ENCODE measurements around the gene CAPN10. TPM values are rescaled to one million over a fixed set of nuclear protein-coding genes. Genes with fewer than 3 reads are reported as not detected.
"Not testable (repeated sequence)": the region's sequence is repeated elsewhere in the genome, so short reads cannot be mapped to it uniquely, and the experiment has no call there.

The CAPN10 gene
- polyA plus RNA-seq, 1 experiment = 5.6 TPM

- Histone ChIP-seq H3K27me3 (ENCODE audit: control insufficient read depth, insufficient read depth, low read length) (no peaks in the 10 kb centered on the region), H3K4me3 (ENCODE audit: low read depth, low read length) (no peak overlapping the region), H3K27ac (ENCODE audit: low read depth, low read length) (no peak overlapping the region), H3K9me3 (ENCODE audit: control insufficient read depth, insufficient read depth, low read length) (no peaks in the 10 kb centered on the region; the same call in 1 of the 2 replicates)
- TF ChIP-seq, protein P1, sequence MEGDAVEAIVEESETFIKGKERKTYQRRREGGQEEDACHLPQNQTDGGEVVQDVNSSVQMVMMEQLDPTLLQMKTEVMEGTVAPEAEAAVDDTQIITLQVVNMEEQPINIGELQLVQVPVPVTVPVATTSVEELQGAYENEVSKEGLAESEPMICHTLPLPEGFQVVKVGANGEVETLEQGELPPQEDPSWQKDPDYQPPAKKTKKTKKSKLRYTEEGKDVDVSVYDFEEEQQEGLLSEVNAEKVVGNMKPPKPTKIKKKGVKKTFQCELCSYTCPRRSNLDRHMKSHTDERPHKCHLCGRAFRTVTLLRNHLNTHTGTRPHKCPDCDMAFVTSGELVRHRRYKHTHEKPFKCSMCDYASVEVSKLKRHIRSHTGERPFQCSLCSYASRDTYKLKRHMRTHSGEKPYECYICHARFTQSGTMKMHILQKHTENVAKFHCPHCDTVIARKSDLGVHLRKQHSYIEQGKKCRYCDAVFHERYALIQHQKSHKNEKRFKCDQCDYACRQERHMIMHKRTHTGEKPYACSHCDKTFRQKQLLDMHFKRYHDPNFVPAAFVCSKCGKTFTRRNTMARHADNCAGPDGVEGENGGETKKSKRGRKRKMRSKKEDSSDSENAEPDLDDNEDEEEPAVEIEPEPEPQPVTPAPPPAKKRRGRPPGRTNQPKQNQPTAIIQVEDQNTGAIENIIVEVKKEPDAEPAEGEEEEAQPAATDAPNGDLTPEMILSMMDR (IDR thresholded peaks at IDR 0.05; ENCODE audit: low read depth, low read length) = no peak
- CTCF ChIA-PET = interaction anchor here (0.7 kb wide), 1 partner anchor 8 kb away, joined by 3 read pairs; no protein-coding TSS in a partner anchor
- POLR2A ChIA-PET = no interaction called here
- DNase-seq (ENCODE audit: low read depth, low spot score) = no peak
Observed at GRCh38 chr2:240611601-240612210, 25.2 kb downstream of the CAPN10 start.

DNA sequence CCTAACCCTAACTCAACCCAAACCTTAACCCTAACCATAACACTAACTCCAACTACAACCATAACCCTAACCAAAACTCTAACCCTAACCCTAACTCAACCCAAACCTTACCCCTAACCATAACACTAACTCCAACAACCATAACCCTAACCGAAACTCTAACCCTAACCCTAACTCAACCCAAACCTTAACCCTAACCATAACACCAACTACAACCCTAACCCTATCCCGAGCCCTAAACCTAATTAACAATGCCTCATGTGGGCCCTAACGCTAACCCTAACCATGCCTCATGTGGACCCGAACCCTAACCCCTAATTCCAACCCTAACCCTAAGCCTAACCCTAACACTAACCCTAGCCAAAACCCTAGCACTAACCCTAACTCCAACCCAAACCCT is 27.2 kb downstream of the CAPN10 start:
- ChIA-PET CTCF (no interaction called here), POLR2A (no interaction called here)
- Histone ChIP-seq H3K27ac (ENCODE audit: low read depth, low read length) (no peak overlapping the region), H3K4me3 (ENCODE audit: low read depth, low read length) (no peak overlapping the region), H3K9me3 (ENCODE audit: control insufficient read depth, insufficient read depth, low read length) (no peaks in the 10 kb centered on the region; the same call in 1 of the 2 replicates), H3K27me3 (ENCODE audit: control insufficient read depth, insufficient read depth, low read length) (no peaks in the 10 kb centered on the region)
- DNase-seq (ENCODE audit: low read depth, low spot score) = no peak
- TF ChIP-seq, protein P1 (IDR thresholded peaks at IDR 0.05; ENCODE audit: low read depth, low read length) = no peak

- H3K27me3 ChIP-seq (ENCODE audit: control insufficient read depth, insufficient read depth, low read length) = no peaks in the 10 kb centered on the region
- DNase-seq (ENCODE audit: low read depth, low spot score) = no peak
- no peak overlapping the region for H3K27ac ChIP-seq (ENCODE audit: low read depth, low read length)
- H3K4me3 ChIP-seq (ENCODE audit: low read depth, low read length) = no peak overlapping the region
- CTCF ChIA-PET = no interaction called here
- H3K9me3 ChIP-seq (ENCODE audit: control insufficient read depth, insufficient read depth, low read length) = no peaks in the 10 kb centered on the region; the same call in 1 of the 2 replicates
- TF ChIP-seq, protein P1 (IDR thresholded peaks at IDR 0.05; ENCODE audit: low read depth, low read length) = no peak
- POLR2A ChIA-PET = no interaction called here
Observed at GRCh38 chr2:240614391-240614790, 27.9 kb downstream of the CAPN10 start.

DNA sequence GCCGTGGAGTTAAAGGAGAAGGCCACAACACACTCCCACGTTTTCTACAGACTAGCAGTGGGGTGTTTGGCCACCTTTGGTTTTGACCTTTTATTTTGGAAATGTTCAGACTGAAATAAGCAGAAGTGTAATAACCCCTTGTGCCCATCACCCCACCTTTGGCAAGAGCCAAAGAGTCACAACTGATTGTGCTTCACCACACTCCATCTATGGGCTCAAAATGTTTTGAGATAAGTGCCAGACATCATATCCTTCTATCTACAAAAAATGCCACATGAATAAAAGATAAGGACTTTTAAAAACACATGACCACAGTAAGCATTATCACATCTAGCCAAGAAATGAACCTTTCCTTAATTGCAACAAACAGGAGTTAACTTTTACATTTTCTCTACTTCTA is 28.9 kb downstream of the CAPN10 start:
- H3K27me3 ChIP-seq (ENCODE audit: control insufficient read depth, insufficient read depth, low read length) = peaks cover 2% of the 10 kb centered on the region
- no peaks in the 10 kb centered on the region; the same call in 1 of the 2 replicates for H3K9me3 ChIP-seq (ENCODE audit: control insufficient read depth, insufficient read depth, low read length)
- DNase-seq (ENCODE audit: low read depth, low spot score) = no peak
- TF ChIP-seq, protein P1 (IDR thresholded peaks at IDR 0.05; ENCODE audit: low read depth, low read length) = no peak
- no peak overlapping the region for H3K4me3 ChIP-seq (ENCODE audit: low read depth, low read length)
- CTCF ChIA-PET = no interaction called here
- no peak overlapping the region for H3K27ac ChIP-seq (ENCODE audit: low read depth, low read length)
- POLR2A ChIA-PET = no interaction called here

DNA sequence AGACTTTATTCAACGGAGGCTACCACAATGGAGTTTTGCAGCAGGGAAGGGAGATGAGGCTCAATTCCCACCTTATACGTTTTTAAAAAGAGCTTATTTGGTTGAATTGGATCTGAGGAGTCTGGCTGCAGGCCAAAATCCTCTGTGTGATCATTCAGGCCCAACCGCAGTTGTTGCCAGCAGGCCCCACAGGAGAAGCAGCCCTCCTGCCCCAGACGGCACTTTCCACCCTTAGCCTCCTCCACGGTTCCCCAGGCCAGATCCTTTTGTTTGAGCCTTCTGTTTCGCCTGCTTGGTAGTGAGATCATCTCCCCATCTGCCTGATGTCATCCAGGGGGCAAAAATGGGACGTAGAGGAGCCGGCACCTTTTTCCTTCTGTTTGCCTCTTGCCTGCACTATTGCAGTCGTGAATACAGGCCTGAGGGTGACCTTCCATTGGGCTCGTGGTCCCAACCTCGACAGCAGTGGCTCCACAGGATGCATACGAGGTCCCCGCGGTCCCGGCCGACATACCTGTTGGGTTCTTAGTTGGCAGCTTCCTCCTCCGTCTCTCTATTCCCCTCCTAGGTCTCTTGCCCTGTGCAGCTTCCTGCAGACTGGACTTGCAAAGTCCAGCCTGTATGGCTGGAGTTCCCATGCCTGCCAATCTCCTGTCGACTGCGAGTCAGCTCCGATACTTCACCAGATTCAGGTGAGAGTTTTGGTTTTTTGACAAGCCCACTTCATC is 29.4 kb downstream of the CAPN10 start:
- ChIA-PET CTCF (no interaction called here), POLR2A (no interaction called here)
- DNase-seq (ENCODE audit: low read depth, low spot score) = no peak
- no peak overlapping the region for H3K4me3 ChIP-seq (ENCODE audit: low read depth, low read length)
- no peak overlapping the region for H3K27ac ChIP-seq (ENCODE audit: low read depth, low read length)
- H3K27me3 ChIP-seq (ENCODE audit: control insufficient read depth, insufficient read depth, low read length) = peaks cover 2% of the 10 kb centered on the region
- no peaks in the 10 kb centered on the region; the same call in 1 of the 2 replicates for H3K9me3 ChIP-seq (ENCODE audit: control insufficient read depth, insufficient read depth, low read length)
- TF ChIP-seq, protein P1 (IDR thresholded peaks at IDR 0.05; ENCODE audit: low read depth, low read length) = no peak

GRCh38 chr2:240616860-240617666 is 30.5 kb downstream of the CAPN10 start:
- DNase-seq (ENCODE audit: low read depth, low spot score); CTCF ChIA-PET; H3K4me3 ChIP-seq (ENCODE audit: low read depth, low read length); H3K27me3 ChIP-seq (ENCODE audit: control insufficient read depth, insufficient read depth, low read length); POLR2A ChIA-PET; H3K27ac ChIP-seq (ENCODE audit: low read depth, low read length); H3K9me3 ChIP-seq (ENCODE audit: control insufficient read depth, insufficient read depth, low read length): not testable (repeated sequence)

All from AG04450 (cell line).